Spleen (tissue), 11 donors: ENCODE results near the gene SIN3B. TPM values are rescaled to one million over a fixed set of nuclear protein-coding genes. Genes with fewer than 3 reads are reported as not detected.

Experiments
- DNase-seq: peaks from one replicate; pipeline ENCODE4 v3.0.0-alpha.2; 2020
- H3K27ac ChIP-seq, 8 donors: fragments of 200-600 bp; sonication (generic) in 7 of 8; 1 replicate in 4 of 8; 2 replicates in 4 of 8; pipeline versions ENCODE4 v1.5.0 to v1.8.0; 2016 to 2021; ENCODE audit warnings: inconsistent platforms in 4 of 8, mild to moderate bottlenecking in 4 of 8, moderate library complexity in 1 of 8
- H3K27me3 ChIP-seq, 7 donors: fragments of 200-600 bp; sonication (generic) in 6 of 7; replicated peaks in 1 of 7; 1 replicate in 4 of 7; 2 replicates in 3 of 7; pipeline versions ENCODE4 v1.5.0 to v1.8.0; 2016 to 2021; ENCODE audit warnings: inconsistent platforms in 3 of 7, mild to moderate bottlenecking in 1 of 7
- H3K36me3 ChIP-seq, 6 donors: fragments of 200-600 bp; sonication (generic) in 5 of 6; 1 replicate in 4 of 6; 2 replicates in 2 of 6; pipeline versions ENCODE4 v1.5.0 to v1.8.0; 2016 to 2021; ENCODE audit warnings: inconsistent platforms in 2 of 6
- H3K4me1 ChIP-seq, 6 donors: fragments of 200-600 bp; sonication (generic) in 5 of 6; 1 replicate in 3 of 6; 2 replicates in 3 of 6; pipeline versions ENCODE4 v1.5.0 to v1.8.0; 2016 to 2021; ENCODE audit warnings: inconsistent platforms in 3 of 6
- H3K4me3 ChIP-seq, 8 donors: fragments of 200-600 bp; sonication (generic) in 7 of 8; 1 replicate in 4 of 8; 2 replicates in 4 of 8; pipeline versions ENCODE4 v1.5.0 to v1.8.0; 2016 to 2021; ENCODE audit warnings: inconsistent platforms in 4 of 8, mild to moderate bottlenecking in 4 of 8, moderate library complexity in 2 of 8
- H3K9me3 ChIP-seq, 8 donors: fragments of 200-600 bp; sonication (generic) in 7 of 8; 1 replicate in 4 of 8; 2 replicates in 4 of 8; pipeline versions ENCODE4 v1.5.0 to v1.8.0; 2016 to 2021; ENCODE audit warnings: inconsistent platforms in 4 of 8
- POLR2A ChIP-seq, 3 donors: fragments of 450-650 bp; IDR thresholded peaks; one replicate each; pipeline ENCODE4 v1.5.1; 2017; ENCODE audit warnings: antibody characterized with exemption in 3 of 3, mild to moderate bottlenecking in 1 of 3
- POLR2AphosphoS5 ChIP-seq, 3 donors: sonication (generic); formaldehyde crosslinking; IDR thresholded peaks; one replicate each; pipeline ENCODE4 v1.5.1; 2017; ENCODE audit warnings: antibody characterized with exemption in 3 of 3
- WGBS, 5 donors: extraction: QIAGEN DNeasy Blood & Tissue Kit in 3 of 5; methylation state at CpG; one replicate each; pipeline versions ENCODE4 v1.1.5 to v1.1.7; 2013 to 2018; 5-methylcytosine and 5-hydroxymethylcytosine counted together
- intact Hi-C: fragments of 100-400 bp; cut with DNase I; formaldehyde crosslinking; loops from one replicate; pipeline ENCODE4 v1.15.0; 2023; ENCODE audit warnings: low total_unique reads
- polyA plus RNA-seq, 3 donors: library from polyadenylated mRNA; stranded (reverse); fragments of 200-250 nt; gene quantifications; one replicate each; pipeline ENCODE4 v1.2.1, GENCODE V29; 2013
- total RNA-seq, 7 donors: library from RNA; depleted of rRNA in 3 of 7; stranded (reverse); fragments of >200 nt in 3 of 7; fragmentation: NEBNext Ultra II Directional in 4 of 7; extraction: Animal tissue kit (Norgen Biotek cat#: 25700) in 4 of 7; gene quantifications; one replicate each; pipeline versions ENCODE4 v1.1.0 to v1.2.1, GENCODE V29; 2016 to 2021
- TF ChIP-seq, protein P1 (sequence below), 11 experiments: fragments of 200-600 bp in 7 of 11; fragments of 450-650 bp in 4 of 11; sonication (generic) in 4 of 11; IDR thresholded peaks in 8 of 11; conservative IDR thresholded peaks in 3 of 11; 1 replicate in 7 of 11; 2 replicates in 4 of 11; pipeline versions ENCODE4 v1.4.0 to v1.8.0; 2016 to 2021; ENCODE audit warnings: antibody characterized with exemption in 11 of 11, inconsistent platforms in 4 of 11, mild to moderate bottlenecking in 1 of 11
- donor health status: healthy with polysubstance abuse.
- donor health status: DM: no; HTN: no; CAD: no; lungs with moderate emphysema.
- donor health status: DM: no; HTN: no; CAD: no.
- donor health status: Bipolar disorder and iron deficiency.
- donor health status: healthy.
- donor health status: DM: no; HTN: no; CAD: no.
- donor health status: DM: yes; HTN: yes; CAD: no.

The SIN3B gene
- total and polyA plus RNA-seq, 10 donors = 14.6 to 107 (median 67.6) TPM

DNA sequence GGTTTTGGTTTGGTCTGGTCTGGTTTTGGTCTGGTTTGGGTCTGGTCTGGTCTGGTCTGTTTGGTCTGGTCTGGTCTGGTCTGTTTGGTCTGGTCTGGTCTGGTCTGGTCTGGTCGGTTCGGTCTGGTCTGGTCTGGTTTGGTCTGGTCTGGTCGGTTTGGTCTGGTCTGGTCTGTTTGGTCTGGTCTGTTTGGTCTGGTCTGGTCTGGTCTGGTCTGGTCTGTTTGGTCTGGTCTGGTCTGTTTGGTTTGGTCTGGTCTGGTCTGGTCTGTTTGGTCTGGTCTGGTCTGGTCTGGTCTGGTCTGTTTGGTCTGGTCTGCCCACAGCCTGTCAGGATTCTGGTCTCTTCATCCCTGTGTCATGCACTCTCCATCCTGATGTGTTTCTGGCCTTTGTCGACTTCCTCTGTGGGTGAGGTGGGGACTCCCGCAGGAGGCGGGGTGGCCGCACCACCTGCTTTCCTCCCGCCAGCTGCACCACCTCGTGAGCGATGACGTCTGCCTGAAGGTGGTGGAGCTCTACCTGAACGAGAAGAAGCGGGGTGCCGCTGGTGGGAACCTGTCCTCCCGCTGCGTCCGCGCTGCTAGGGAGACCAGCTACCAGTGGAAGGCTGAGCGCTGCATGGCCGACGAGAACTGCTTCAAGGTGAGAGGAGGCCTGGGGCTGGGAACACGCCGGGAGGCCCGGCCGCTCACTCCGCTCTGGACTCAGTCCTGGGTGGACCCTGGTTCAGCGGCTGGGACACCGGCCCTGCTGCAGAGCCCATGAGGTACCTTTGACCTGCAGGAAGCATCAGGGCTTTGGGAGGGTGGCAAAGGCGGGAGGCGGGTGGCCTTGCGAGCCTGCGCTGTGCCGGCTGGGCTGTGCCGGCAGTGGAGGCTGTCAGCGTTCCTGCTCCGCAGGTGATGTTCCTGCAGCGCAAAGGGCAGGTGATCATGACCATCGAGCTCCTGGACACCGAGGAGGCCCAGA lies 46.7 kb downstream of the SIN3B start:
- peak in 1 of 3 donors; percentile 38 for TF ChIP-seq POLR2AphosphoS5 (IDR thresholded peaks at IDR 0.05)
- TF ChIP-seq POLR2A (IDR thresholded peaks at IDR 0.05) = no peak
- Histone ChIP-seq H3K9me3 (peaks cover 0 to 10% (median 6%) of the 10 kb centered on the region in 8 donors), H3K27ac (no peak overlapping the region), H3K36me3 (peaks cover 19 to 84% (median 69%) of the 10 kb centered on the region in 6 donors), H3K27me3 (no peaks in the 10 kb centered on the region), H3K4me1 (peaks cover 0 to 22% (median 11%) of the 10 kb centered on the region in 6 donors), H3K4me3 (no peak overlapping the region)
- WGBS, 5 donors = 90 to 96% (median 93%) methylated on average over 26 to 39 of the region's 39 CpGs
- intact Hi-C loops = no loop called here
- no peak for DNase-seq

- WGBS, 5 donors = 31 to 60% (median 47%) methylated on average over 7 to 12 of the region's 12 CpGs
- H3K27ac ChIP-seq = no peak overlapping the region
- no peak for DNase-seq
- H3K4me3 ChIP-seq = no peak overlapping the region
- peaks cover 19 to 78% (median 59%) of the 10 kb centered on the region in 6 donors for H3K36me3 ChIP-seq
- intact Hi-C loops = no loop called here
- H3K27me3 ChIP-seq = no peaks in the 10 kb centered on the region
- peaks cover 5 to 21% (median 17%) of the 10 kb centered on the region in 8 donors for H3K9me3 ChIP-seq
- peaks cover 0 to 22% (median 11%) of the 10 kb centered on the region in 6 donors for H3K4me1 ChIP-seq
- TF ChIP-seq, protein P1, sequence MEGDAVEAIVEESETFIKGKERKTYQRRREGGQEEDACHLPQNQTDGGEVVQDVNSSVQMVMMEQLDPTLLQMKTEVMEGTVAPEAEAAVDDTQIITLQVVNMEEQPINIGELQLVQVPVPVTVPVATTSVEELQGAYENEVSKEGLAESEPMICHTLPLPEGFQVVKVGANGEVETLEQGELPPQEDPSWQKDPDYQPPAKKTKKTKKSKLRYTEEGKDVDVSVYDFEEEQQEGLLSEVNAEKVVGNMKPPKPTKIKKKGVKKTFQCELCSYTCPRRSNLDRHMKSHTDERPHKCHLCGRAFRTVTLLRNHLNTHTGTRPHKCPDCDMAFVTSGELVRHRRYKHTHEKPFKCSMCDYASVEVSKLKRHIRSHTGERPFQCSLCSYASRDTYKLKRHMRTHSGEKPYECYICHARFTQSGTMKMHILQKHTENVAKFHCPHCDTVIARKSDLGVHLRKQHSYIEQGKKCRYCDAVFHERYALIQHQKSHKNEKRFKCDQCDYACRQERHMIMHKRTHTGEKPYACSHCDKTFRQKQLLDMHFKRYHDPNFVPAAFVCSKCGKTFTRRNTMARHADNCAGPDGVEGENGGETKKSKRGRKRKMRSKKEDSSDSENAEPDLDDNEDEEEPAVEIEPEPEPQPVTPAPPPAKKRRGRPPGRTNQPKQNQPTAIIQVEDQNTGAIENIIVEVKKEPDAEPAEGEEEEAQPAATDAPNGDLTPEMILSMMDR (IDR thresholded peaks at IDR 0.05 in 8 of 11, conservative IDR thresholded peaks at IDR 0.05 in 3 of 11) = no peak
- no peak for TF ChIP-seq POLR2A (IDR thresholded peaks at IDR 0.05)
- peak in 1 of 3 donors; percentile 51 for TF ChIP-seq POLR2AphosphoS5 (IDR thresholded peaks at IDR 0.05)
Observed at GRCh38 chr19:16876904-16877361, 47.7 kb downstream of the SIN3B start.

- peaks cover 5 to 28% (median 23%) of the 10 kb centered on the region in 8 donors for H3K9me3 ChIP-seq
- no peak overlapping the region for H3K27ac ChIP-seq
- H3K27me3 ChIP-seq = no peaks in the 10 kb centered on the region
- intact Hi-C loops = no loop called here
- H3K36me3 ChIP-seq = peaks cover 19 to 72% (median 57%) of the 10 kb centered on the region in 6 donors
- no peak for DNase-seq
- H3K4me1 ChIP-seq = peaks cover 0 to 18% (median 11%) of the 10 kb centered on the region in 6 donors
- no peak overlapping the region for H3K4me3 ChIP-seq
- 80 to 97% (median 84%) methylated on average over 8 to 11 of the region's 11 CpGs for WGBS, 5 donors
- TF ChIP-seq POLR2A (IDR thresholded peaks at IDR 0.05) (no peak), POLR2AphosphoS5 (IDR thresholded peaks at IDR 0.05) (no peak)
- TF ChIP-seq, protein P1 (IDR thresholded peaks at IDR 0.05 in 8 of 11, conservative IDR thresholded peaks at IDR 0.05 in 3 of 11) = no peak
Observed at GRCh38 chr19:16877581-16877980, 48.4 kb downstream of the SIN3B start.

GRCh38 chr19:16878181-16878965 lies 49.2 kb downstream of the SIN3B start:
- Histone ChIP-seq H3K4me3 (no peak overlapping the region), H3K27me3 (no peaks in the 10 kb centered on the region), H3K4me1 (peaks cover 0 to 18% (median 9%) of the 10 kb centered on the region in 6 donors), H3K36me3 (peaks cover 19 to 64% (median 49%) of the 10 kb centered on the region in 6 donors), H3K27ac (no peak overlapping the region), H3K9me3 (peaks cover 5 to 35% (median 31%) of the 10 kb centered on the region in 8 donors)
- intact Hi-C loops = no loop called here
- peak in 1 of 3 donors; percentile 45 for TF ChIP-seq POLR2AphosphoS5 (IDR thresholded peaks at IDR 0.05)
- TF ChIP-seq, protein P1 (IDR thresholded peaks at IDR 0.05 in 8 of 11, conservative IDR thresholded peaks at IDR 0.05 in 3 of 11) = no peak
- TF ChIP-seq POLR2A (IDR thresholded peaks at IDR 0.05) = no peak
- WGBS, 5 donors = 94 to 97% (median 96%) methylated on average over 10 to 55 of the region's 55 CpGs
- no peak for DNase-seq
